Breast epithelium (tissue), 3 donors: Measurements from ENCODE around the gene EPS8L1.

Source experiments
- POLR2A ChIP-seq: fragments of 450-650 bp; IDR thresholded peaks from one replicate; pipeline ENCODE4 v1.6.1; 2016; ENCODE audit warnings: antibody characterized with exemption, mild to moderate bottlenecking, moderate library complexity
- TF ChIP-seq, protein P1 (sequence below), 3 donors: fragments of 450-650 bp; IDR thresholded peaks; one replicate each; pipeline ENCODE4 v1.5.1; 2016 to 2017; ENCODE audit warnings: antibody characterized with exemption in 3 of 3, mild to moderate bottlenecking in 3 of 3, moderate library complexity in 3 of 3

DNA sequence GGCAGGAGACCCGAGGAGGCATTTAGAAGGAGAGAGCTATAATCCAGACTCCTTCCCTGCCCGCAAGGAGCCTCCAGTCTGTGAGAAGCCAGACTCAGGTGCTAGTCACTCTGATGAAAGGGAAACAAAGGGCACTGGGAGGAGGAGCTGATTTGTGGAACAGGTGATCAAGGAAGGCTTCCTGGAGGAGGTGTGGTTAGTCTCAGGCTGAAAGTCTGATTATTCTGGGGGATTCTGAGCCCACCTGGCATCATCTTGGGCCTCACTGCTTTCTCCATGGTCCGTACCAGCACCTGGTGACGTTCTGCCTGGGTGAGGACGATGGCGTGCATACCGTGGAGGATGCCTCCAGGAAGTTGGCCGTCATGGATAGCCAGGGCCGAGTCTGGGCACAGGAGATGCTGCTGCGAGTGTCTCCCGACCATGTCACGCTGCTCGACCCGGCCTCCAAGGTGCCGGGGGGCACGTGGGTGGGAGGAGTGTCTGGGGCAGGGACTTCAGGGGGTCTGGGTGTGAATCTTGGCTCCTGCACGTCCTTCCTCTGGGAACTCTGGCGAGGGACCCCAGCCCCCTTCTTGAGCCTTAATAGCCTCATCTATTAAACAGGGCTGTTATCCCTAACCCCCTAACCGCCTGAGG lies 3.9 kb downstream of the EPS8L1 start:
- TF ChIP-seq, protein P1, sequence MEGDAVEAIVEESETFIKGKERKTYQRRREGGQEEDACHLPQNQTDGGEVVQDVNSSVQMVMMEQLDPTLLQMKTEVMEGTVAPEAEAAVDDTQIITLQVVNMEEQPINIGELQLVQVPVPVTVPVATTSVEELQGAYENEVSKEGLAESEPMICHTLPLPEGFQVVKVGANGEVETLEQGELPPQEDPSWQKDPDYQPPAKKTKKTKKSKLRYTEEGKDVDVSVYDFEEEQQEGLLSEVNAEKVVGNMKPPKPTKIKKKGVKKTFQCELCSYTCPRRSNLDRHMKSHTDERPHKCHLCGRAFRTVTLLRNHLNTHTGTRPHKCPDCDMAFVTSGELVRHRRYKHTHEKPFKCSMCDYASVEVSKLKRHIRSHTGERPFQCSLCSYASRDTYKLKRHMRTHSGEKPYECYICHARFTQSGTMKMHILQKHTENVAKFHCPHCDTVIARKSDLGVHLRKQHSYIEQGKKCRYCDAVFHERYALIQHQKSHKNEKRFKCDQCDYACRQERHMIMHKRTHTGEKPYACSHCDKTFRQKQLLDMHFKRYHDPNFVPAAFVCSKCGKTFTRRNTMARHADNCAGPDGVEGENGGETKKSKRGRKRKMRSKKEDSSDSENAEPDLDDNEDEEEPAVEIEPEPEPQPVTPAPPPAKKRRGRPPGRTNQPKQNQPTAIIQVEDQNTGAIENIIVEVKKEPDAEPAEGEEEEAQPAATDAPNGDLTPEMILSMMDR (IDR thresholded peaks at IDR 0.05): no peak
- no peak for TF ChIP-seq POLR2A
